OCI-LY1 (cell line): ENCODE measurements around the gene MYO9A.

Experiments used
- H2AFZ ChIP-seq: fragments of 200-600 bp; sonication (generic), shearing (Covaris generic); 2 replicates; pipeline ENCODE4 v1.6.0; 2014; ENCODE audit warnings: antibody characterized with exemption, mild to moderate bottlenecking, low read length
- H3F3A ChIP-seq: fragments of 200-600 bp; sonication (generic), shearing (Covaris generic); 2 replicates; pipeline ENCODE4 v1.6.0; 2014; ENCODE audit warnings: mild to moderate bottlenecking, antibody characterized with exemption, low read length, moderate library complexity; ENCODE audit not compliant: insufficient read depth
- H3K27ac ChIP-seq: fragments of 200-600 bp; sonication (generic); 2 replicates; pipeline ENCODE4 v1.5.1; 2014; ENCODE audit warnings: low read length, mixed run types, mild to moderate bottlenecking, low read depth; ENCODE audit not compliant: poor library complexity, severe bottlenecking
- H3K27me3 ChIP-seq: fragments of 200-600 bp; sonication (generic); 2 replicates; pipeline ENCODE4 v1.6.0; 2014; ENCODE audit warnings: antibody characterized with exemption, mild to moderate bottlenecking, low read length, moderate library complexity; ENCODE audit not compliant: insufficient read depth
- H3K36me3 ChIP-seq: fragments of 200-600 bp; sonication (generic); 2 replicates; pipeline ENCODE4 v1.6.1; 2014; ENCODE audit warnings: mild to moderate bottlenecking, antibody characterized with exemption, low read length, moderate library complexity, mixed read lengths; ENCODE audit not compliant: insufficient read depth
- H3K4me1 ChIP-seq: fragments of 200-600 bp; sonication (generic); 2 replicates; pipeline ENCODE4 v1.5.1; 2014; ENCODE audit warnings: mild to moderate bottlenecking, low read length, moderate library complexity; ENCODE audit not compliant: insufficient read depth, severe bottlenecking
- H3K4me2 ChIP-seq: fragments of 200-600 bp; sonication (generic), shearing (Covaris generic); 2 replicates; pipeline ENCODE4 v1.6.1; 2014; ENCODE audit warnings: low read length
- H3K4me3 ChIP-seq: fragments of 200-600 bp; sonication (generic); 2 replicates; pipeline ENCODE4 v1.5.1; 2014; ENCODE audit warnings: low read length, low read depth, mild to moderate bottlenecking, mixed read lengths; ENCODE audit not compliant: poor library complexity, severe bottlenecking
- H3K79me2 ChIP-seq: fragments of 200-600 bp; shearing (Covaris generic); 2 replicates; pipeline ENCODE4 v1.6.1; 2016; ENCODE audit warnings: mixed run types, low read length, mixed read lengths; ENCODE audit not compliant: insufficient read depth
- H3K9ac ChIP-seq: fragments of 200-600 bp; sonication (generic), shearing (Covaris generic); 2 replicates; pipeline ENCODE4 v1.6.1; 2014; ENCODE audit warnings: mild to moderate bottlenecking, low read length, mixed read lengths
- H3K9me2 ChIP-seq: fragments of 200-600 bp; sonication (generic), shearing (Covaris generic); 2 replicates; pipeline ENCODE4 v1.6.1; 2014; ENCODE audit warnings: low read depth, mild to moderate bottlenecking, low read length, mixed read lengths
- H3K9me3 ChIP-seq: fragments of 200-600 bp; shearing (Covaris generic); 2 replicates; pipeline ENCODE4 v1.6.1; 2014; ENCODE audit warnings: low read length, mixed read lengths
- H4K20me1 ChIP-seq: fragments of 200-600 bp; sonication (generic), shearing (Covaris generic); 2 replicates; pipeline ENCODE4 v1.6.0; 2016; ENCODE audit warnings: mild to moderate bottlenecking, low read length; ENCODE audit not compliant: insufficient read depth
- CTCF ChIP-seq: fragments of 200-600 bp; sonication (generic), shearing (Covaris generic); IDR thresholded peaks from 2 replicates; pipeline ENCODE4 v1.5.1; 2017; ENCODE audit warnings: mild to moderate bottlenecking, antibody characterized with exemption, low read length, moderate library complexity, mixed read lengths
- EZH2 ChIP-seq: fragments of 200-600 bp; sonication (generic), shearing (Covaris generic); IDR thresholded peaks from 2 replicates; pipeline ENCODE4 v1.8.0; 2017; ENCODE audit warnings: borderline replicate concordance, mixed run types, mild to moderate bottlenecking, antibody characterized with exemption, low read length, moderate library complexity, mixed read lengths

MYO9A gene

GRCh38 chr15:72163719-72164118, 45.8 kb upstream of the MYO9A start:
- H3K4me2 ChIP-seq, result no peak overlapping the region
- H4K20me1 ChIP-seq, result no peaks in the 10 kb centered on the region
- no peaks in the 10 kb centered on the region for H3K4me1 ChIP-seq
- H3K9ac ChIP-seq, result no peak overlapping the region
- H3K27me3 ChIP-seq, result 0 out of 2 replicates have a peak, but pooled peaks cover 5% of the 10 kb centered on the region
- no peaks in the 10 kb centered on the region for H3K9me3 ChIP-seq
- no peak overlapping the region for H3K27ac ChIP-seq
- H3K4me3 ChIP-seq, result no peak overlapping the region
- H2AFZ ChIP-seq, result no peak overlapping the region
- TF ChIP-seq CTCF (no peak), EZH2 (no peak)
- no peaks in the 10 kb centered on the region for H3K79me2 ChIP-seq
- no peaks in the 10 kb centered on the region for H3K36me3 ChIP-seq
- H3K9me2 ChIP-seq, result no peaks in the 10 kb centered on the region
- no peaks in the 10 kb centered on the region for H3F3A ChIP-seq

GRCh38 chr15:72162569-72162968, 44.6 kb upstream of the MYO9A start:
- H3K27ac ChIP-seq, result no peak overlapping the region
- no peak overlapping the region for H2AFZ ChIP-seq
- TF ChIP-seq EZH2 (no peak), CTCF (no peak)
- H3K4me2 ChIP-seq, result no peak overlapping the region
- no peaks in the 10 kb centered on the region for H3K79me2 ChIP-seq
- H3K36me3 ChIP-seq, result no peaks in the 10 kb centered on the region
- no peaks in the 10 kb centered on the region for H3K9me3 ChIP-seq
- H3K4me3 ChIP-seq, result no peak overlapping the region
- H3K9me2 ChIP-seq, result no peaks in the 10 kb centered on the region
- no peak overlapping the region for H3K9ac ChIP-seq
- H3K4me1 ChIP-seq, result no peaks in the 10 kb centered on the region
- H3F3A ChIP-seq, result no peaks in the 10 kb centered on the region
- no peaks in the 10 kb centered on the region for H4K20me1 ChIP-seq
- 0 out of 2 replicates have a peak, but pooled peaks cover 5% of the 10 kb centered on the region for H3K27me3 ChIP-seq

- no peaks in the 10 kb centered on the region for H3K9me2 ChIP-seq
- 0 out of 2 replicates have a peak, but pooled peaks cover 5% of the 10 kb centered on the region for H3K27me3 ChIP-seq
- H4K20me1 ChIP-seq, result no peaks in the 10 kb centered on the region
- H2AFZ ChIP-seq, result no peak overlapping the region
- H3K79me2 ChIP-seq, result no peaks in the 10 kb centered on the region
- H3K4me3 ChIP-seq, result no peak overlapping the region
- no peaks in the 10 kb centered on the region for H3F3A ChIP-seq
- no peaks in the 10 kb centered on the region for H3K4me1 ChIP-seq
- H3K9ac ChIP-seq, result no peak overlapping the region
- no peak for TF ChIP-seq EZH2
- no peak for TF ChIP-seq CTCF
- no peak overlapping the region for H3K4me2 ChIP-seq
- no peaks in the 10 kb centered on the region for H3K36me3 ChIP-seq
- H3K27ac ChIP-seq, result no peak overlapping the region
- H3K9me3 ChIP-seq, result no peaks in the 10 kb centered on the region
Measured at GRCh38 chr15:72161361-72162132, 43.6 kb upstream of the MYO9A start.
